Rectal smooth muscle tissue (tissue), 1 donor: ENCODE measurements around the gene ZNF335.
"Not testable (repeated sequence)": the region's sequence is repeated elsewhere in the genome, so short reads cannot be mapped to it uniquely, and the experiment has no call there.

Source experiments
- H3K27ac ChIP-seq: one replicate; pipeline ENCODE4 v1.7.0; 2013; ENCODE audit warnings: low read depth, low read length, inconsistent platforms
- H3K27me3 ChIP-seq: one replicate; pipeline ENCODE4 v1.7.0; 2013; ENCODE audit warnings: low read length; ENCODE audit not compliant: control insufficient read depth, insufficient read depth
- H3K36me3 ChIP-seq: one replicate; pipeline ENCODE4 v1.7.0; 2013; ENCODE audit warnings: low read length; ENCODE audit not compliant: control insufficient read depth, insufficient read depth
- H3K4me1 ChIP-seq: one replicate; pipeline ENCODE4 v1.7.0; 2013; ENCODE audit warnings: low read length; ENCODE audit not compliant: control insufficient read depth, insufficient read depth
- H3K4me3 ChIP-seq: one replicate; pipeline ENCODE4 v1.7.0; 2013; ENCODE audit warnings: low read length
- H3K9ac ChIP-seq: one replicate; pipeline ENCODE4 v1.7.0; 2013; ENCODE audit warnings: low read length

Gene ZNF335

DNA sequence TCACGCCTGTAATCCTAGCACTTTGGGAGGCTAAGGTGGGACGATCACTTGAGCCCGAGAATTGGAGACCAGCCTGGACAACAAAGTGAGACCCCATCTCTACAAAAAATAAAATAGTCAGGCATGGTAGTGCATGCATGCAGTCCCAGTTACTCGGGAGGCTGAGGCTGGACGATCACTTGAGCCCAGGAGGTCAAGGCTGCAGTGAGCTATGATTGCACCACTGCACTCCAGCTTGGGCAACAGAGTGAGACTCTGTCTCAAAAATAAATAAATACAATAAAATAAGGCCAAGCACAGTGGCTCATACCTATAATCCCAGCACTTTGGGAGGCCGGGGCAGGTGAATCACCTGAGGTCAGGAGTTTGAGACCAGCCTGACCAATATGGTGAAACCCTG is 70.7 kb downstream of the ZNF335 start:
- not testable (repeated sequence) for H3K4me1 ChIP-seq, H3K27me3 ChIP-seq, H3K9ac ChIP-seq, H3K27ac ChIP-seq, H3K4me3 ChIP-seq, H3K36me3 ChIP-seq

- no peak overlapping the region for H3K27ac ChIP-seq
- no peak overlapping the region for H3K9ac ChIP-seq
- no peaks in the 10 kb centered on the region for H3K4me1 ChIP-seq
- H3K27me3 ChIP-seq = no peaks in the 10 kb centered on the region
- peaks cover 11% of the 10 kb centered on the region for H3K36me3 ChIP-seq
- no peak overlapping the region for H3K4me3 ChIP-seq
Observed at GRCh38 chr20:45899046-45899835, 72.8 kb downstream of the ZNF335 start.
